SIG-M5 (cell line): ENCODE measurements around the gene RGS5.
A peak's percentile ranks its signal among the peaks of the same experiment; 100 is the strongest.

Experiments used
- DNase-seq: peaks from one replicate; lab custom pipeline; 2025; lab: John Stamatoyannopoulos, UW

Gene RGS5

DNA sequence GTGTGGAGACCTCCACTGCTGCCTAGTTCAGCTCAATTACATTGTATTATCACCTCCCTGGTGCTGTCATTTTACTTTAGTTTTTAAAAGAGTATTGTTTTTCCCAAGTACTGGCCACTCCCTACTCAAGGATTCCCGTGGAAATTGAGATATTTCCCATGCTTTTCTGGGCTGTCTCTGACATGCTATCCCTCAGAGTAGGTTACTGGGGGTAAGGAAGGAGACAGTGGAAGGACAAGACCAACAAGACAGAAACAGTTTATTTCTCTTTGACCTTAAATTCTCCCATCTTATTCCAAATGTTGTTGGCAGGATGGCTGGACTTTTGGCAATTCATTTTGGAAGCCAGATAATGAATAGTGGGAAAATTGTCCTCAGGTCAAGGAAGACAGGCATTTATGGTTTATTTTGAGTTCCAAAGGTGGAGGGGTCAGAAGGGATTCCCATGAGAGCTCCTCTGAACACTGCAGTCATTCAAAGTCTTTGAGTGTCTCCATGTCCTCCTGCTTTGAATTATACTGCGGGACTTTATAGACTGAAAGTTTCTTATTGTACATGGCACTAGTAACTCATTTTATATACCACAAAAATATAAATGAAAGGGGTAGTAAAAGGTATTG, 20.3 kb downstream of the RGS5 start:
- DNase-seq, result no peak

DNA sequence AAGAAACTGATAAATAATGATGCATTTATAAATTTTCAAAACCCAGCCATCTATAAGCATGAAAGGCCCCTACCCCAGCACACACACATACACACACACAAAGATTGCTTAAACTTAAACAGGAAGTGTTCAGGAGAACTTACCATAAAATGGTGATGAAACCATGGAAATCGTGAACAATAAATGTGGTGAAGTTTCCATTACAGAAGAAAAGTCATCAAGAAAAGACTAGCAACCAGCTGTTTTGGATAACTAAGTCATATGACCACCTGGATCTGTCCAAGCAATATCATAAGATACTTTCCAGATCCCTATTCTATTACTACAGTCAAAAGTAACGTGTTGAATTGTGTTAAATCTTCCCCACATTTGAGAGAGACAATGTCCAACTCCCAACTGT, 24.1 kb downstream of the RGS5 start:
- DNase-seq, result peak; percentile 14

DNA sequence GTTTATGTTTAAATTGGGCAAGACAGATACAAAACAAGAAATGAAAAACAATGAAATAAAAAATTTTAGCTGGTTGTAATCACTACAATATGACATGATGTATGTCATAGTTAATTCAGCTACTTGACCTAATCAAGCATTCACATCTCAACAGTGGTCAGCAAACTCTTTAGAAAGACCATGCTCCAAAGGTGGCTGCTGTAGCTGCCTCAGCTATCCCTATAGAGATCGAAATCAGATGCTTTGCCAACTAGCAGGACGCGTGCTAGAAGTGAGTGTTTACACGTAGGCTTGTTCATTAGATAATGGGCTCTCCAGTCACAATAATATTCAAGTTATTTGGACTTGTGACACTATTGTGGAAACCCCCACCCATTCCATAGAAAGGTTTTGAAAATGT, 25.9 kb downstream of the RGS5 start:
- no peak for DNase-seq

DNA sequence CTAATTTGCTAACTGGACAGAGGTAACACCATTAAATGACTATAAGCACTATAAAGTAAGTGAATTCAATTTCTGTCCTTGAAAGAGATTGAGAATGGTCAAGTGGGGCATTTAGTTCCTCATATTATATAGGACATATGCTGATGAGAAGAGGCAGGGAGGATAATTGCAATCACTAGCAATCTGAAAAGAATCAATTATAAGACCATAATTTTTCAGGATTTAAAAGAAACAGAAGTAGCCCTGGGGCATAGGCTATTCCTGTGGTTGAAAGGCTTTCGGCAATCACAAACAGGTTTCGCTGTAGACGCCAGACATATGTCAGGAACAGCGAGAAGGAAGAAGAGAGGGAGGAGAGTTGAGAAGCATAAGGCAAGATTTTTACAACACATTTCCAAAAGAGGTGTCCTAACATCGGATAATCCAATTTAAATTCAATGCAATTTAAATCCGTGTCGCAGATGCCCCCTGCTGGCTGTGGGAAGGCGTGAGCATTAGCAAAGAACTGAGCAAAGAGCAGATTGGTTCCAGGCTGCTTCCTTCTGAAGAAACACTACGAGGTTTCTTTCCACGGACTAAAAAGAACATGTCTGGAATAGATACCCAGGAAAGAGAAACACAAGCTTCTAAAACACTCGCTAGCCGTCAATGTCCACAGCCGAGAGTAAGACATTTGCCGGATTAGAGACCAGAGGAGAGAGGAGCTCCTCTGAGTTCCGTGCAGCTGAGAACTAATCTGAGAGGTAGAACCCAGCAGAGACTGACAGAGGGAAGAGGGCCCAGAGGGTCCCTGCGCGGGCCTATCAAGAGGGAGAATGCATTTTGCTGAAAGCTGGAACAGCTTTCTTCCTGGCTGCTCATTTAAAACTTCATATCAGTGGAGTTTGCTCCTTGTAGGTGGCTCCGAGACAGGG, 27.9 kb downstream of the RGS5 start:
- no peak for DNase-seq

DNA sequence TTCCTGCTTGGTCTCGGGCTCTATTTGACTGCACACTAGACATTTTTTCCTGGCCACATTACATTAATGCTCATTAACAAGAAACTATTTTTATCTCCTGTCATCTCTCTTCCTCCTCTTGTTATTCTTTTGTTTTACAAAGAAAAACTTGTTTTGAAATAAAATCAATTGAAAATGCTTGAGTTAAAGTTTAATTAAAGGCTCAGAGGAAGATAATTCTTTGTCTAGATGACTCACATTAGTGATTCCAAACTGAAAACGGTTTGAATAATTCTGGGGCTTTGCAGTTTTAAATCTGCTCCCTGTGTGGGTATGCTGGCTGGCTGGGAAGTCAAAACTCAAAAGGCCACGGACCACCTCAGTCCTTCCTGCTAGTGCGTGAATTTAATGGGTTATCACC, 29.6 kb downstream of the RGS5 start:
- DNase-seq, result no peak

DNA sequence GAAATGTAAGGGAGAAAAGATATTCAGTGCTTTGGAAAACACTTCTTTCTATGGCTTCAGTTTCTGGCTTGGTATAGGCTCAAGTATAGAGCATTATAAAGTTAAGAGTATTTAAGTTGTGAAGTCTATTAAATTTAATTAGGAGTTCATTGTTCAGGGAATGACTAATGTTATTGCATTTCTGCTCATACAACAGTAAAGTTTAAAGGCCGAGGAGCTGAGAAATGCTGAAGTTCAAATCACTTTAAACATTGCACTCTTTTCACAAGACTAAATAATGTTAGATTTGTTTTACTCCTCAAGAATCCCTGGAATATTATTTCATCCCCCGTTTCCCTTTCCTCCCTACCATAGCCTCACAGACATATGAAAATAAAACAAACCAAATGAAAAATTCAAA, 30.1 kb downstream of the RGS5 start:
- DNase-seq, result no peak

DNA sequence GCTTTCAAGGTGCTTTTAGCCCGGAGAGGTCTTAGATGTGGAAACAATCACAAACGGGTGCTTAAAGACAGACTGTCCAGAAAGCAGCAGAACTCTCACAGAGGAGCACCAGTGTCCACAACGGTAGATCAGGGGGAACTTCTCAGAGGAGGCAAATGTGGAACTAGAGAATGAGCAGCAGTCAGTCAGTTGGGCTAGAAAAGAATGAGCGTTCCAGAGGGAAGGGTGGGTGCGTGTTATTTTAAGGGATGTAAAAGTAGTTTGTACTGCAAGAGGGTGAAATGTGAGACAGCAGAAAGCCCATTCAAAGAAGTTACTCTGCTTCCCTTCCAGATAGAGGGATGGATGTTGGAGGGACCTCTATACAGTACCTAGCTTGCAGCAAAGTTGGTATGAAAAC, 30.9 kb downstream of the RGS5 start:
- no peak for DNase-seq

DNA sequence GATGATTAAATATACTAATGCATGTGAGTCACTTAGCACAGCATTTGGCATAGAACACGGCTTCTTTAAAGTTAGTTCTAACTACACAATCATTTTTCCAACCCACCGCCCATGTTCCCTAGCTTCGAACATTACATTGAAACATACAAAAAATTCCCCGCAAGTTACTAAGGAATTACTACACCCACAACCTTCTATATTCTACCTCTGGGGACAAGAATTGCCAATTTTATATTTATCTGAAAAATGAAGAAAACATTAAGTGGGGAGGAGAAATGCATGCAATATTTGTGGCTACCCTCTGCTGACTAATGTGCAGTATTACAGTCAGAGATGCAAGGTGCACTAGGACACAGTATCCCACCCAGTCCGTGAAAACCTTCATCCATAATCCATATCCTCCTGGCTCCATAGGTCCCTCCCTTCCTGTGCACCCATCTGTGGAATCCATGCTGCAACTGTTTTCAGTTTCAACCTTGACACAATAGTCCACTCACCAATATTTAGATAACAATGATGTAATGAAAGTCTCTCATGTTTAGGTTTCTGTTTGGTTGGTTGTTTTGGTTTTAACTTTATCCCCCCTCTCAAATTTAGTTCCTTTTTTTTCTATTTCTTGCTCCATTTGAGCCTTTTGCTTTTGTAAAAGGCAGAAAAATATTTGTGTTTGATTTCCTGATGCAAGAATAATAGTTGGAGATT, 31.6 kb downstream of the RGS5 start:
- no peak for DNase-seq

DNA sequence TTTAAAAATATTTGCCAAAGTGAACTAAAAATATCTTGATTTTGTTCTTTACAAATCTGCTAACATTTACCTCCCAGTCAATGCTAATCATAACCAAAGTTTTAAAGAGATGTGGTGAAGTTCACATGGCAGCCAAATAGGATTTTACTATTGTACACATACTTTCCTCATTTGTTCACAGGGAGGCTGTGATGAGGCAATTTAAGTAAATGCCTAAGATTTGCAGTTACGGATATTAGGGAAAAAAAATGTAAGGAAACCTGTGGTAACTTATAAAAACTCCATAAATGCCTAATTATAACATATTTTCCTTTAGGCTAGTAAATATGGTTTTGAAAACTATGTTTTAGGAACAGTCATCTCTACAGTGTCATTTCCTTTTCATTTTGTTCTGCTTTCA, 32.4 kb downstream of the RGS5 start:
- DNase-seq, result no peak

DNA sequence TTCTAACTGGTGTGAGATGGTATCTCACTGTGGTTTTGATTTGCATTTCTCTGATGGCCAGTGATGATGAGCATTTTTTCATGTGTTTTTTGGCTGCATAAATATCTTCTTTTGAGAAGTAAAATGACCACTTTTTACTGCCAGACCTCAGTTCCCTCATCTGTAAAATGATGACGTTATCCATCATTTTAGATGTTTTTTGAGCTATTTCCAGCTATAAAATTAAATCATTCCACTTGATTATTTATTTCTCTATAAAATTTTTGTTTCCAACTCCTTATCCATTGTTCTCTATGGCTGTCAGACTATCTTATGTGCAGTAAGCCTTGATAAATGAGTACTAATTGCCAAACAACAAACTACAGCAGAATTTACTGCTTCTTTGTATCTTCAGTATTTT, 33.2 kb downstream of the RGS5 start:
- no peak for DNase-seq

DNA sequence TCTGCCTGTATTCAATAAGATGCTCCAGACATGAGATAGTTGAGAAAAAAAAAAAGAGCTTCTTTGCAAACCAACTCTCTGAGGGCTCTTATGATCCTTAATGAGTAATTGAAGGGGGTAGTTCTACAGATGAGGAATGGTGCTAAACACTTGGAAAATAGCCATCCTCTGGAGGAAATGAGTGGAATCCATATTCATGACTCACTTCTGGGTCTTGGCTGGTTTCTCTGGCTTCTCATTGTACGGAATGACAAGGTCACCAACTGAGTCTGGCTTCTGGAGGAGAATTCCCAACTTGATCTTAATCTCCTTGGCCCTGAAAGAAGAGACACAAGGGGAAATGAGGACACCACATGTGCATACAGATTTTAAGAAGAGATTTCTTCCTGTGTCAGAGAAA, 34.7 kb downstream of the RGS5 start:
- no peak for DNase-seq

DNA sequence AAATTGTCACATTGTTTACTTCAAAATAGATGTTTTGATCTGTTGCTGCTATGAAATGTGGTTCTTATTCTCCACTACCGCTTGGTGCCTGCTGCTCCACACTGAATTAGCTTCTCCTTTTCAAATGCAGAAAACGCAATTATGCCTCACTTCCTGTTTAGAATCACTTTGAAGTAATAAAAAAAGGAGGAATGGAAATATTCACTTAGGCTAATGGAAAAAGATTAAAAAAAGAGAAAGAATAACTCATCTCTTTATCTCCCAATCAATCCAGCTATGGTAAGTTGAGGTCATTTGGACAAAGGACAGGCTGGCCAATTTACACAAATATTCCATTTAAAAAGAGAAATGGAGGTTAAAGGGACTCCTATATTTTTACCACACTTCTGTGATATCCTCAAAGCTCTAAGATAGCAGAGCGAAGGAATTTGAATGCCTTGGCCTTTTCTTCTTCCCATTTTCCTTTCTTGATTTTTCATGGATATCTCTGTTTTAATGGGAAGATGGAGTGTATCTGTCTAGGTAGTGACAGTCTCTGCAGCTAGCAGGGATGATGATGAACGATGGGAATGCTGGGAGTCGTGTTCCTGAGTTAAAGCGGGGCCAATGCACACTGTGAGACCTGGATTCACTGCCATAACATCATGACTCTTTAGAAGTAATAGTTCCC, 35.7 kb downstream of the RGS5 start:
- no peak for DNase-seq

DNA sequence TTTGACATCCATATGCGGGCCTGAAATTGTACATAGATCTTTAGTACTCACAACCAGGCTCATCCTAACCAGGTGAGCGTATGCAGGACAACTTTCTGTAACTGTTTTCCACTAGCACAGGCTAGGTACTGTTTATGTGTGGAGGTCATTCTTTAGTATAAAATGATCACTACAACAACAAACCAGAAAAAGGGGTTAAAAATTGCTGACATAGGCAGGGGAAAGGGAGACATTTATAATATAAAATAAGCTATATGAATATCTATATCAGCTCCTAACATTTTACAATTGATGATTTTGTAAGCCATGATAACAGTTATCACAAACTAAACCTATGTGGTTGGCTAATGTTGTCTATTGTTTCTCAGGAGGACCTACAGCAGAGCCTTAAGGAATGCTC, 37.6 kb downstream of the RGS5 start:
- DNase-seq, result no peak

DNA sequence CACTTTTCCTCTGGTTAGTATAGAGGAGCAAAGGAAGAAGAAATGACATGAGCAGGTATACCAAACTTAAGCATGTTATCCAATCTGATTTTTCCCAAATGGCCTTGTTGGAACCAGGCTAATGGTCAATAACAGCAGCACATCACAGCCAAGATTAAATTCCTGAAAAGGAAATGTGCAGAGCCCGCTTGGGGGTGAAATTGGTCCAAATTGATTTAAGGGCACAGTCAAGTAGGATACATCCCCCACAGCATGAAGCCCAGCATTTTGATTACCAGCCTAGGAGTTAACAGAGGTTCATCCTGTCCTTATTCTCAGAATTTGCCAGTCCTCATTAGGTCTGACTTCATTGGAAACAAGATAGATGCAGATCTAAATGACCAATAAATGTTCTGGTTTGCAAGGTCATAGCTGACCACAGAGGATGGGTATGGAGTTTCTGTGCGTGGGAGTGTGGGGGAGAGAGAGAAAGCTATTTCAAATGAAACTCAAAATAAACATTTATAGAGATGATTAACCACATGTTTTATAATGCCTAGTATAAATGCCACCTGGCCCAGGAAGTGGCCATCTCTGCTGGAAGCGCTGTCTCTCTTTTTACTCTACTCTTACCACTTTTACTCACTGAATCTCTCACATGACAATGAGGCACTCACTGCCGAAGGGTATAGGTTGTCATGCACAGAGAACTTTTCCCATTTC, 38.7 kb downstream of the RGS5 start:
- no peak for DNase-seq

DNA sequence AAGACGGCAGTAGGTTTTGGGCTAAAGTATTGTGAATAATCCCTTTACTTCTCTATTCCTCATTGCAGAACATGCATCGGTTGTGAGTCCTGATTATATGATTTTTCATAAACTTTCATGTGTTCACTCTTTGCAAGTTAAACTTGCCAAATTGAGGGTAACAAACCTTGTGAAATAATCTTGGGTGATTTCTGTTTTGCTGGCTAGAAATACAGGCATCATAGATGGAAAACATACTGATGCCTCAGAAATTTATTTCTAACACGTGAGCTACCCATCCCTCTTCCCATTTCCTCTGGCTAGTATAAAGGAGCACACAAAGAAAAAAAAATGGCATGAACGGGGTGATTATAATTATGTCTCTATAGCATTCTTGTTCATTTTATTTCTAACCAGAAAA, 39.6 kb downstream of the RGS5 start:
- no peak for DNase-seq

DNA sequence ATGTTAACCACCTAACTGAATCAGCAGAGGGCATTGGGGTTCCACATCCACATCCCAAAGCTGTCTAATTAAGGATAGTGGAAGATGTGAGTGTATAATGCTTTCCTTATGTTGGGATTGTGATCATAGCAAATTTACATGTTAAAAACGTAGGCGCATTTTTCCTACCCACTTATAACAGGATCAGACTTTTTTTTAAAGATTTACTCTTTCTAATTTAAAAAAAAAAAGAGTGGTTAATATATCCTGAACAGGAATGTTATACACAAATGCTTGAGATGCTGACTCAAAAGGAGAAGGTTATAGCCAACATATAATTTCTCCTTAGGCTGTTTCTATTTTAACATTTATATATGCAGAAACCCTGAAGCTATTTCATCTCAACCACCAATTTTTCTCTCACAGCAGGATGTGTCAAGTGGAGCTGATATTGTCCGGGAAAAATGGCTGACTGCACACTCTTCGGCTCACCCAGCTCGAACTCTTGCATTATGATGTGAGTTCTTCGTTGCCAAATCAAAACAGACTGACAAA, 40.3 kb downstream of the RGS5 start:
- DNase-seq, result no peak

DNA sequence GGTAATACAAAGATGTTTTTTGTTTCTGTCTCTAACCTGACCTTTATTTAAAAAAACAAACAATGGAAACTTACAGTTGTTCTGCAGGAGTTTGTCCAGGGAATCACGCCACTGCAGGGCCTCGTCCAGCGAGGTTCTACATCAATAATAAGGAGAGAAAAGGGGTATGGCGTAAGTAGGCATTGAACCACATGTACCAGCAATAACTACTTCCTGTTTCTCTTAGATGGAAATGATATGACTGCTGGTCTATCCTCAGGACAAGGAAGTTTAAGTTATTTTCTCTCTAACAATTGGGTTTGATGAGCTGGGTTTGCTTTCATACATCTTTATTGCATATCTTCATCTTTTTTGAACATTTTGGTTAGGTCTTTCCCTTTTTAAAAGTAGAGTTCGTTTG, 40.9 kb downstream of the RGS5 start:
- DNase-seq, result peak; percentile 66

DNA sequence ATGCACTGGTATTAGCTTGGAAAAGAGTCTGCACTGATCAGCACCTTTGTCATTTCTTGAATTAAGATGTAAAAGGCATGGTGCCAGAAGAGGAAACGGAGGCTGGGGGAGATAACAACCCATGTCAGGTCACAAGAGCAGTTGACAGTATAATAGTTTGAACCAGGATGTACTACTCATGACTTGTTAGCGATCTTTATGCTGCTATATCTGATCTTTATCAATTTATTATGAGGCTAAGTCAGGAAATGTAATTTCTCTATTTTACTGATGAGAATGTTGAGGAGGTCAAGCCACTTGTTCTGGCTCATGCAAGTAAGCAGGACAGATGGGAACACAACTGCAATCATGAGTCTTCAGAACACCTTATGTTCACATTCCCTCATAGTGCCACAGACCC, 41.4 kb downstream of the RGS5 start:
- no peak for DNase-seq

DNA sequence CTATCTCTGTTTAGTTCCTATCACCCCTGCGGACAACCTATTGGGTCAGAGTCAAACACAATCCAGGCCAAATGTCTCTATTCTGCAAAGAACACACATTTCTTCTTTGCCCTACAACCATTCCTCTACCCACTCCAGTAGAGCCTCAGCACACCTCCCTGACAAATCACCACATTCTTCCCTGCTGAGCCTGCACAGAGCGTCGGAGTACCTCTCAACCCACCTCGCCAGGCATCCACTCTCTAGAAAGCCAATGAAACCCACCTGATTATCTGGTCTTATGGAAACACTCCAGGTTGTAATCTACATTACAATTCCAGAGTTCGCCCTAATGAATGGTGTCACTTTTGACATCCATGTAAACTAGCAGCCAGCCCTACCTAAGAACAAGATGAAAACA, 47.1 kb downstream of the RGS5 start:
- no peak for DNase-seq

DNA sequence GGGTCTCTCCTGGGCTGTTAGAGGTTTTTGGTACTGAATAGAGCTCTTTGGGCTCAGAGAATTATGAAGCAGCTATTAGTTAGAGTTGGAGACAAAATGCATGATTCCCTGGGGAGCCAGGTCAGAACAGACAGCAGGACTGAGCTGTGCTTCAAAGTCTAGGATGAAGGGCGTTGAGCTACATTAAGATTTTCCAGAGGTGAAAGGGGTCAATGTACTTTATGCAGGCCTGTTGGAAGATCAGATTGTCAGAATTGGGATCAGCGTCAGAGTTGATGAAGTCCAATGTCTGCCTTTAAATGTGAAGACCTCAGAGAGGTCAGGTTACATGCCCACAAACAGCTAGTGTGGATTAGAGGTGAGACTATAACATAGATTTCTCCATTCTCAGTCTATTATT, 53.8 kb downstream of the RGS5 start:
- DNase-seq, result no peak

DNA sequence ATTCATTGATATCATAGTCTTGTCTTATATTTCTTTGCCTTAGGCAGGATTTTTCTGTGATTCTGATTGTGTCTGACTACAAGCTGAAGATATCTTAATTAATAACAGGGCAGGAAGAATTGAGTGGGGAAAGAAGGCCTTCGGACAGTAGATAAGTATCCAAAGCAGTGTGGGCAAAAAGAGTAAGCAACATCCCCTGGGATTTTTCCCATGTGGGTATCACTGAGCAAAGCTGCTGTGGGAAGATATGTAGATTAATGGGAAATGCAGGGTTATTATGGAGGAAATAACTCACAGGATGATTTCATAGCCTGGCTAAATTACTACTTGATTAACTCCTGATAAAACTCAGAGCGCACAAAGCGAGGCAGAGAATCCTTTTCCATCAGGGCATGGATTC, 55.7 kb downstream of the RGS5 start:
- DNase-seq, result no peak

DNA sequence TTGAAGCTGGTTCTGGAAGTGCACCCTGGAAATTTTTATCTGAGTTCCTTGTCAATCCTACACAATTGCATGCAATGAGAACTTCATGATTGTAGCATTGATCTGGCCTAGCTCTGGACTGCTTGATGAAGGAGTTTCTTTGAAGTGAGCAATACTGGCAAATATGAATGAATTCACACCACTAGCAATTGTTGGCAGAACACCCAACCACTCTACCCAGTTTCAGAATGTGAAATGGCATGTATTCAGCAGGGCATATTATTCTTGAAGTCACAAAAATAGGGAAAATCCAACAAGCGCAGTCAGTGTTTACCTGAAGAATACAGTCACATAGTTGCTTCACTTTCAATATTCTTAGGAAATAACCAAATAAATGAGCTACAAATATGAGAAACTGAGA, 57.3 kb downstream of the RGS5 start:
- no peak for DNase-seq
